GM04503 (cell line): ENCODE measurements around the gene CENPP.
A peak's percentile ranks its signal among the peaks of the same experiment; 100 is the strongest.

ENCODE experiments used
- DNase-seq: peaks from one replicate; pipeline ENCODE4 v3.0.0-alpha.2; 2012; ENCODE audit warnings: low read depth

Gene CENPP

GRCh38 chr9:92600462-92601261 is 274.9 kb downstream of the CENPP start:
- no peak for DNase-seq

GRCh38 chr9:92601451-92601850 is 275.7 kb downstream of the CENPP start:
- DNase-seq, result no peak

DNA sequence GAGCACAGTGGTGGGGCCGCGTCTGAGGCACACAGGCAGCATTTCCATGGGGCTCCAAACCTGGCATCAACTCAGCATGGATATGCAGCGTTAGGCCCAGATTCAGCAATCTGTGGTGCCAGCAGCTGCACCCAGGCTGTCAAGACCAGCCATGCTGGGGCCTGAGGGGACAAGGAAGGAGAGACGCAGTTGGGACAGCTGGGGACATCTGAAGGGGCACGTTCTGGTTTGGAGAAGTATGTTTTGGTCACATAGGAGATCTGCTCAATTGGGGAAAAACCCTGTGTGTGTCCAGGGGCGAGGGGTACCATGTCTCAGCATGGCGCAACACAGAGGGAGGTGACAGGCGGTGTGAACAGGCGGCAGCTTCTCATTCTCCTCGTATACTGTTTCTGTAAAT is 276.7 kb downstream of the CENPP start:
- no peak for DNase-seq

DNA sequence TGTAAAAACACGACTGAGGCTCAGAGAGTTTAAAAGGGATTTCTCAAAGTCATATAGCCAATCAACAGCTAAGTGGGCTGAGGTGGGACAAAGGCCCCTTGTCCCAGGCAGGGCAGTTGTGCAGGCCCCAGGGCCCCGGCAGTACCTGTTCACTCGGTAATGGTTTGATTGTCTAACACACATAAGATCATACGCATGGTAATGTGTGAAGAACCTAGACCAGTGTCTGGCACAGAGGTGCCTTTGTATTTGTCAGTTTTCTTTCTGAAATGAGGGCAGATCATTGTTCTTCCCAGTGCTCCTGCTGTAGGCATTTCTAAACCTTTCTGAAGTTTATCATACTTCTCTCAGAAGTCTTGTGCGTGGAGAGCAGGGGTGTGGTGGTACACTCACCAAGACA is 277.3 kb downstream of the CENPP start:
- no peak for DNase-seq

- DNase-seq, result no peak
Measured at GRCh38 chr9:92603990-92604389, 278.2 kb downstream of the CENPP start.

GRCh38 chr9:92605224-92605623 is 279.5 kb downstream of the CENPP start:
- DNase-seq, result no peak

DNA sequence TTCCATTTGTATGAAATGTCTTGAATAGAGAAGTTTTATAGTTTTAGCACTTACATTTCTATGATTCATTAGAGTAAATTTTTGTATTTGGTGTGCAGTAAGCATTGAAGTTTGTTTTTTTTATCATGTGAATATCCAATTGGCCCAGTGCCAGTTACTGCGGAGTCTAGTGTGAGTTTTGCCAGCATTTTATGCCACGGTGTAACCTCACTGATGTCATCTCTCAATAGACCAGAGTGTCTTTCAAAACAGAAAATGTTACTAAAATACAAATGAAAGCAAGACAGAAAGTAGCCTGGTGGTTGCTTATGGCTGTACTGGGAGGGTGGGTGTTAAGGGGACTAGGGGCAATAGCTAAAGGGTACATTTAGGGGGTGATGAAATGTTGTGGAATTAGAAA is 281.3 kb downstream of the CENPP start:
- DNase-seq, result no peak

DNA sequence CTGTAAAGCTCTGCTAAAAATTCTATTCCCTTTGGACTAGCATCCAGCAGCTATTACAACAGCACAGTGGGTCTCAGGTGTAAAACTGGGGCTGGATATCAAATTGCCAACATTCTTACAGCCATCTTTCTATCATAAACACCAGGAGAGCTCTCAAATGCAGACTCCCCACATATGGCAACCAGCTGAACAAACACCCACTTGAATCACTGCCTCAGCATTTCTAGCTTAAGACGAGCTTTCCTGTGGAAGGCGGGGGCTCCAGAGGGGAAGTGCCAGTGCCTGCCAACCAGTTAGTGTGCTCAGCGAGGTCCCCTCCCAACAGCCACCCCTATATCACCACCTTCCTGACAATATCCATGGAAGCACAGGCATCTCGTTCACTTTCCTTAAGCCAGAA is 282.0 kb downstream of the CENPP start:
- no peak for DNase-seq

- no peak for DNase-seq
Measured at GRCh38 chr9:92608241-92608908, 282.6 kb downstream of the CENPP start.

- DNase-seq, result no peak
Measured at GRCh38 chr9:92608909-92609445, 283.2 kb downstream of the CENPP start.

- DNase-seq, result peak; percentile 64
Measured at GRCh38 chr9:92610470-92611420, 285.0 kb downstream of the CENPP start.

DNA sequence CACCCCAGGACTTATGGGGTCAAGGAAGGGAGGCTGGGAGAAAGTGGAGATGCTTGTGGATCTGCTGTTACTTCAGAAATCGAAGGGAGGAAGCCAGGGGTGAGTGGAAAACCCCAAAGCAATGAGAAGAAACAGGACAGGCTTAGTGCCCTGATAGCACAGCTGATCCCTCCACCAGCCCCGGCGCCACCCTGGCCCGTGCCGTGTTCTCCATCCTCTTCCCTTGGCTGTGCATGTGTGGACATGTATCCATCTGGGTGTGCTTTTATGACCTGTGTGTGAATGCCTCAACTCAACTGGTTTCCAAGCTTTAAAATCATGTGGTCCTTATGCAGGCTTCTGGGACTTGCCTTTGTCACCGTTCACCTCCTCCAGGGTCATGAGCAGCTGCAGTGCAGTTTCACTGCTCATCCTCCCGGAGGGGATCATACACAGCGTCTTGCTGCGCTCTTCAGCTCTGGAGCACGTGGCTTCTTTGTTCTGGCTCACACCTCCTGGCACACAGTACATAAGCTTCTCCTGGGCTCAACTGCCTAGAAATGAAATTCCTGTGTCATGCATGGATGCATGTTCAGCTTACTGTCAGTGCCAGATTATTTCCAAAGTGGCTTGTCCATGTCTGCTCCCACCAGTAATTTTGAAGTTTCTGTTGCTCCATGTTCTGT is 286.0 kb downstream of the CENPP start:
- DNase-seq, result no peak

- DNase-seq, result no peak
Measured at GRCh38 chr9:92612292-92612691, 286.5 kb downstream of the CENPP start.

- no peak for DNase-seq
Measured at GRCh38 chr9:92612816-92613215, 287.1 kb downstream of the CENPP start.

DNA sequence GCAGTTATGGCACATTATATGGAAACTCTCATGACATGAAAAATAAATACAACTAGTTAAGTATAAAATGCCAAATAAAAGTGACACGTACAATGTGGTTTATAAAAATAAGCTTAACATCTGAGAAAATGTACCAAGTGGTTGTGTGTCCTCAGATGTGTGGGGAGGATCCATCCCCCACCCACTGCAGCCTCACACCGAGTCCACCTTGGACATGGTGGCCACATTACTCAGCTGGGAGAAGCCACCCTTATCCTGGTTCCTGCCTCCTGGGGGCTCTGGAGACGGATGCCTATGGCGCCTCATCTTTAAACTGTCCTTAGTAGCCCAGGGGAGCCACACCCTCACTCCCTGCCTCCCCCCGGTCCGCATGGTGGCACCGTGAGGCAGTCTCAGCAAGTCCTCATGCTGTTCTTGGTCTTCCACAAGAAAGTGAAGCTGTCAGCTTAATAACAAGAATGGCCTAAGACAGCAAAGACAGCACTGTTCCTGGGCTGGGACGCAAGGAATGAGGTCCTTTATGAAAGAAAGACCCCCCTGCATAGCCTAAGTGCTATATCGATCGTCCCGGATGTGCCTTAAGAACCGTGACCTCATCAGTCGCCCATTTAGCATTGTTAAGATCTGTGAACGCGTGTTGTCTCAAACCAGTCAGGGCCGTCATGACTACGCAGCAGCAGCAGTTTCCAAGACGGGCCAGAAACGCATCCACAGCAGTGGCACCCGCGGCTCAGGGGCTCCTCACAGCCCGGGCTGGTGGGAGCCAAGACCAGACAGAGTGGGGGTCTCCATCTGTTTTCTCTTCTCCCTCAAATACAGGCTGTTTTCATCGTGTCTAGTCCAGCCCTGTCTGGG is 287.7 kb downstream of the CENPP start:
- no peak for DNase-seq

GRCh38 chr9:92614123-92614510 is 288.4 kb downstream of the CENPP start:
- no peak for DNase-seq

- DNase-seq, result no peak
Measured at GRCh38 chr9:92614763-92615461, 289.2 kb downstream of the CENPP start.

DNA sequence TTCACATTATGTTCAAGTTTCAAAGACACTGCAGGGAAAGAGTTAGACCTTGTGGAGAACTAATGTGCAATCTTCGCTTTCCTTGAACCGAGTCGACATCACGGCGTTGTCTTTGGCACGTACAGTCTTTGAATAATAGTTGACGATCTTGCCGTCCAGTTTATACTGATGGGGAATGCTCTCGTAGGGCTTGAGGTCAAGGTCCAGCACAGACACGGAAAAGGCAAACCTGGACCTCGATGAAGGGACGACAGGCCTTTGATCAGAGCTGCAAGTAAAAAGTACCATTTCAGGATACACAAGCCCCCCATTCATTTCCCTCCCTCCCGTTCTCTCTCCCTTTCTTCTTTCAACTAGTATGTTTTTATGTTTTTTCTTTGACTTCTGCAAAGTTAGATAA is 290.0 kb downstream of the CENPP start:
- no peak for DNase-seq

DNA sequence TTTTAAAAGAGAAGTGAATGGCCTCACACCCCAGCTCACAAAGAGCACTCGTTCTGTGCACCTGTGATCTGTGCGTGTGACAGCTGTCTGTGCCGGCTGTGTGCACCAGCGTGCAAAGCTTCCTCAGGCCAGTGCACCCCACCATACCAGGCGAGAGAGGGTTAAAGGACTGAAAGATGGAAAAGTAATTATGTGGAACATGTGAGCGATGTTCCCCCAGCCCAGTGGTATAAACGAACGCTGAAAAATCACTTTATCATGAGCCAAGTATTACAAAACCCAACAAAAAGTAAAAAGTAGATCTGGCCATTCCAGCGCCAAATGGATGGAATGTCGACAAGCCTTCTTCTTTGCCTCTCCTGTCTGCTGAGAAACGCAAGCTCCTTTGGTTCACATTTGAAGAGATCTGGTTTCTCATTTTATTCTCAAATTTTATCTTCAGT is 290.5 kb downstream of the CENPP start:
- no peak for DNase-seq

DNA sequence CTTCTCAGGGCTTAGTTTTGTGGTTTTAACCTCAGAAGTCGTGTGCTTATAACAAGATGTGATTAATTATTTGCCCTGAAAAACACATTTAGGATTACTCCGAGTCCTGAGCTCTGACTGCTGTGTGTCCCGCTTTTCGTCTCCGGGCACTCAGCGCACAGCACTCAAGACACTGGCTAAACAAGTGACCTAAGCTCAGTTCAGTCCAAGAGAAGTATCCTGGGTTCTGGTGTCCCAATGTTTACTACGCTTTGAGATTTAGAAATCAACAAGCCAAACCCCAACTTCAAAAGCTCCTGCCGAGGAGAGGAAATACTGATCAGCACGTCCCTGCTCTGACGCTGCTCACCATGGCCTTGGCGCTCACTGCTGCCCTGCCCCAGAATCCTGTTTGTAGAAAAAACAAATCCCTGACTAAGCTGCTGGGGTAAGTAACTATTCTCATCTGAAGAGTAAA is 290.9 kb downstream of the CENPP start:
- no peak for DNase-seq
